H1 (cell line): Measurements from ENCODE around the gene MICU1. TPM values are rescaled to one million over a fixed set of nuclear protein-coding genes. Genes with fewer than 3 reads are reported as not detected.

ENCODE experiments used
- CTCF ChIA-PET: fragments of 300-600 bp; sonication (Branson Sonifier 250); formaldehyde crosslinking; loops from one replicate; lab custom pipeline; 2021; ENCODE audit not compliant: partially characterized antibody; lab: Charles Lee
- POLR2A ChIA-PET: fragments of 300-600 bp; sonication (Branson Sonifier 250); formaldehyde crosslinking; loops from one replicate; lab custom pipeline; 2021; ENCODE audit warnings: inconsistent platforms; ENCODE audit not compliant: partially characterized antibody; lab: Charles Lee
- DNase-seq, 2 experiments: peaks; one replicate each; pipeline versions ENCODE4 v3.0.0 to v3.0.0-alpha.2; 2010 to 2022; ENCODE audit warnings: low spot score in 2 of 2, low read depth in 1 of 2, mixed read lengths in 1 of 2
- FAIRE-seq: peaks from 2 replicates; lab custom pipeline; 2011; peaks lifted over from hg19 to GRCh38; lab: Jason Lieb, UNC
- H2AFZ ChIP-seq: 2 replicates; pipeline ENCODE4 v1.8.1; 2012; ENCODE audit warnings: low read length, inconsistent platforms
- H2AK5ac ChIP-seq: 2 replicates; pipeline ENCODE4 v1.6.1; 2013; ENCODE audit warnings: low read depth, low read length
- H2BK120ac ChIP-seq: replicated peaks from 2 replicates; pipeline ENCODE3; 2013; ENCODE audit warnings: low read depth, low read length, inconsistent platforms
- H2BK12ac ChIP-seq: 2 replicates; pipeline ENCODE4 v1.6.1; 2013; ENCODE audit warnings: low read depth, low read length
- H2BK15ac ChIP-seq: 2 replicates; pipeline ENCODE4 v1.6.1; 2013; ENCODE audit warnings: low read length
- H2BK20ac ChIP-seq: 2 replicates; pipeline ENCODE4 v1.6.1; 2013; ENCODE audit warnings: low read length
- H2BK5ac ChIP-seq: 2 replicates; pipeline ENCODE4 v1.6.1; 2013; ENCODE audit warnings: low read depth, low read length
- H3K14ac ChIP-seq: 2 replicates; pipeline ENCODE4 v1.6.1; 2013; ENCODE audit warnings: inconsistent platforms; ENCODE audit not compliant: insufficient read length
- H3K18ac ChIP-seq: 2 replicates; pipeline ENCODE4 v1.6.1; 2013; ENCODE audit warnings: low read length; ENCODE audit errors: extremely low read depth
- H3K23ac ChIP-seq: 2 replicates; pipeline ENCODE4 v1.6.1; 2013; ENCODE audit warnings: inconsistent platforms; ENCODE audit not compliant: insufficient read length
- H3K23me2 ChIP-seq: 2 replicates; pipeline ENCODE4 v1.6.1; 2013; ENCODE audit warnings: low read depth, low read length
- H3K27ac ChIP-seq: 2 replicates; pipeline ENCODE4 v1.6.1; 2011; ENCODE audit warnings: low read depth, low read length, inconsistent platforms
- H3K27me3 ChIP-seq, 4 experiments: replicated peaks in 1 of 4; 1 replicate in 1 of 4; 2 replicates in 3 of 4; pipeline versions ENCODE4 v1.6.1 to v1.8.1; 2011 to 2013; ENCODE audit warnings: low read length in 3 of 4, mild to moderate bottlenecking in 3 of 4, inconsistent platforms in 2 of 4, mixed read lengths in 2 of 4, moderate library complexity in 1 of 4; ENCODE audit not compliant: control insufficient read depth in 3 of 4, insufficient read depth in 3 of 4; ENCODE audit errors: extremely low read depth in 1 of 4
- H3K36me3 ChIP-seq, 4 experiments: 2 replicates each; pipeline versions ENCODE4 v1.6.1 to v1.8.1; 2011 to 2013; ENCODE audit warnings: mild to moderate bottlenecking in 4 of 4, low read length in 3 of 4, moderate library complexity in 2 of 4, control low read depth in 1 of 4, inconsistent platforms in 1 of 4; ENCODE audit not compliant: insufficient read depth in 4 of 4, control insufficient read depth in 2 of 4
- H3K4ac ChIP-seq: replicated peaks from 2 replicates; pipeline ENCODE3; 2013; ENCODE audit warnings: low read length, low read depth, mixed read lengths, inconsistent platforms; ENCODE audit not compliant: insufficient read length
- H3K4me1 ChIP-seq, 4 experiments: replicated peaks in 1 of 4; 1 replicate in 1 of 4; 2 replicates in 3 of 4; pipeline versions ENCODE4 v1.6.1 to v1.8.1; 2011 to 2013; ENCODE audit warnings: low read length in 3 of 4, inconsistent platforms in 2 of 4, mixed read lengths in 1 of 4; ENCODE audit not compliant: insufficient read depth in 4 of 4, control insufficient read depth in 3 of 4
- H3K4me2 ChIP-seq, 2 experiments: 2 replicates each; pipeline versions ENCODE4 v1.6.1 to v1.8.1; 2011 to 2013; ENCODE audit warnings: low read depth in 2 of 2, low read length in 2 of 2, control low read depth in 1 of 2, inconsistent platforms in 1 of 2, mild to moderate bottlenecking in 1 of 2; ENCODE audit not compliant: insufficient read depth in 1 of 2
- H3K4me3 ChIP-seq, 4 experiments: fragments of 200-600, 300-600 bp in 1 of 4; sonication (generic), shearing (Covaris generic), sonication (Bioruptor Twin) in 1 of 4; 2 replicates each; pipeline versions ENCODE4 v1.5.1 to v1.8.1; 2011 to 2016; ENCODE audit warnings: low read length in 4 of 4, low read depth in 3 of 4, control low read depth in 2 of 4, inconsistent platforms in 2 of 4, mild to moderate bottlenecking in 2 of 4, mixed read lengths in 1 of 4, moderate library complexity in 1 of 4; ENCODE audit not compliant: insufficient read depth in 2 of 4; ENCODE audit errors: extremely low read depth in 1 of 4
- H3K56ac ChIP-seq: replicated peaks from 2 replicates; pipeline ENCODE3; 2013; ENCODE audit warnings: low read depth, mild to moderate bottlenecking, mixed read lengths, low read length, inconsistent platforms; ENCODE audit not compliant: insufficient read length
- H3K79me1 ChIP-seq: 2 replicates; pipeline ENCODE4 v1.6.1; 2013; ENCODE audit warnings: low read depth, low read length, control low read depth
- H3K79me2 ChIP-seq, 2 experiments: 2 replicates each; pipeline versions ENCODE4 v1.6.1 to v1.8.1; 2012 to 2013; ENCODE audit warnings: low read length in 2 of 2, mild to moderate bottlenecking in 2 of 2, inconsistent platforms in 1 of 2; ENCODE audit not compliant: insufficient read depth in 2 of 2, control insufficient read depth in 1 of 2
- H3K9ac ChIP-seq, 4 experiments: replicated peaks in 1 of 4; 1 replicate in 1 of 4; 2 replicates in 3 of 4; pipeline versions ENCODE4 v1.6.1 to v1.8.1; 2011 to 2013; ENCODE audit warnings: low read depth in 3 of 4, low read length in 3 of 4, control low read depth in 2 of 4, mild to moderate bottlenecking in 2 of 4, moderate library complexity in 2 of 4, inconsistent platforms in 1 of 4; ENCODE audit errors: extremely low read depth in 1 of 4
- H3K9me3 ChIP-seq, 2 experiments: 2 replicates each; pipeline versions ENCODE4 v1.6.1 to v1.8.1; 2012 to 2013; ENCODE audit warnings: mild to moderate bottlenecking in 2 of 2, moderate library complexity in 2 of 2, control low read depth in 1 of 2, inconsistent platforms in 1 of 2, low read depth in 1 of 2, low read length in 1 of 2, mixed read lengths in 1 of 2; ENCODE audit not compliant: insufficient read depth in 2 of 2
- H4K20me1 ChIP-seq, 2 experiments: replicated peaks in 1 of 2; 2 replicates each; pipeline versions ENCODE3 to v1.8.1; 2011 to 2013; ENCODE audit warnings: inconsistent platforms in 2 of 2, low read length in 2 of 2, mild to moderate bottlenecking in 1 of 2; ENCODE audit not compliant: insufficient read depth in 2 of 2, control insufficient read depth in 1 of 2
- H4K5ac ChIP-seq: 2 replicates; pipeline ENCODE4 v1.6.1; 2013; ENCODE audit warnings: low read length, low read depth, mixed read lengths, inconsistent platforms; ENCODE audit not compliant: insufficient read length
- H4K8ac ChIP-seq: 2 replicates; pipeline ENCODE4 v1.8.0; 2013; ENCODE audit warnings: mild to moderate bottlenecking, moderate library complexity, low read length, inconsistent platforms; ENCODE audit not compliant: insufficient read depth; ENCODE audit errors: extremely low read depth
- H4K91ac ChIP-seq: replicated peaks from 2 replicates; pipeline ENCODE3; 2013; ENCODE audit warnings: low read length, mixed read lengths, inconsistent platforms; ENCODE audit not compliant: insufficient read length
- ATF3 ChIP-seq: IDR thresholded peaks from 2 replicates; pipeline ENCODE4 v1.6.1; 2011; ENCODE audit warnings: low read depth, mild to moderate bottlenecking, low read length; ENCODE audit not compliant: insufficient read depth
- BCL11A ChIP-seq, 2 experiments: IDR thresholded peaks; one replicate each; pipeline ENCODE4 v1.6.1; 2011; ENCODE audit warnings: low read depth in 2 of 2, low read length in 2 of 2, mild to moderate bottlenecking in 2 of 2
- CBX5 ChIP-seq: fragments of 300-800, 300-1000 bp; sonication (generic); IDR thresholded peaks from 2 replicates; pipeline ENCODE4 v1.7.1; 2016; ENCODE audit warnings: antibody characterized with exemption, low read length, low read depth
- CREB1 ChIP-seq: IDR thresholded peaks from 2 replicates; pipeline ENCODE4 v1.6.1; 2012; ENCODE audit warnings: inconsistent platforms
- EZH2 ChIP-seq: fragments of 200-600 bp; sonication (generic); IDR thresholded peaks from 2 replicates; pipeline ENCODE4 v1.7.1; 2012; ENCODE audit warnings: low read depth, mild to moderate bottlenecking, moderate library complexity, low read length, inconsistent platforms; ENCODE audit not compliant: severe bottlenecking
- FOSL1 ChIP-seq: IDR thresholded peaks from 2 replicates; pipeline ENCODE4 v1.6.1; 2011; ENCODE audit warnings: mild to moderate bottlenecking, low read depth, low read length, moderate library complexity; ENCODE audit not compliant: insufficient read depth
- KDM1A ChIP-seq: fragments of 200-600, 300-600 bp; sonication (generic); IDR thresholded peaks from 2 replicates; pipeline ENCODE4 v1.7.1; 2016; ENCODE audit warnings: mild to moderate bottlenecking, low read length, borderline replicate concordance
- KDM4A ChIP-seq: IDR thresholded peaks from one replicate; pipeline ENCODE4 v1.7.1; 2012; ENCODE audit warnings: low read depth, mild to moderate bottlenecking, moderate library complexity, low read length, inconsistent platforms; ENCODE audit not compliant: severe bottlenecking
- POLR2AphosphoS5 ChIP-seq: IDR thresholded peaks from 2 replicates; pipeline ENCODE4 v1.6.1; 2011; ENCODE audit warnings: low read depth, low read length
- RAD21 ChIP-seq, 2 experiments: IDR thresholded peaks in 1 of 2; conservative IDR thresholded peaks in 1 of 2; 2 replicates each; pipeline ENCODE4 v1.6.1; 2011; ENCODE audit warnings: low read depth in 2 of 2, low read length in 2 of 2, improper control_type of control experiment in 1 of 2, inconsistent platforms in 1 of 2, mild to moderate bottlenecking in 1 of 2, moderate library complexity in 1 of 2
- SP4 ChIP-seq: IDR thresholded peaks from 2 replicates; pipeline ENCODE4 v1.6.1; 2012; ENCODE audit warnings: low read length, inconsistent platforms
- SRF ChIP-seq: IDR thresholded peaks from 2 replicates; pipeline ENCODE4 v1.6.1; 2011; ENCODE audit warnings: mild to moderate bottlenecking, low read depth, low read length, moderate library complexity
- ZNF274 ChIP-seq: IDR thresholded peaks from 2 replicates; pipeline ENCODE4 v1.7.0; 2012; ENCODE audit warnings: low read length, borderline replicate concordance; ENCODE audit errors: extremely low read depth
- WGBS, 2 experiments: shearing (Covaris generic) in 1 of 2; methylation state at CpG; one replicate each; pipeline versions ENCODE4 v1.1.6 to v1.1.7; 2013 to 2015; ENCODE audit warnings: low lambda C conversion rate in 2 of 2, mixed read lengths in 2 of 2, inconsistent platforms in 1 of 2, low coverage in 1 of 2, missing lambda C conversion rate in 1 of 2; ENCODE audit not compliant: insufficient replicate concordance in 2 of 2, insufficient coverage in 1 of 2, insufficient read length in 1 of 2; ENCODE audit errors: extremely low coverage in 1 of 2, missing lambda C conversion rate in 1 of 2; 5-methylcytosine and 5-hydroxymethylcytosine counted together
- polyA plus RNA-seq, 7 experiments: library from polyadenylated mRNA; depleted of rRNA in 3 of 7; stranded (reverse) in 5 of 7; unstranded in 2 of 7; fragments of >200 nt in 5 of 7; fragments of 200-250 nt in 2 of 7; gene quantifications; 1 replicate in 5 of 7; 2 replicates in 1 of 7; 4 replicates in 1 of 7; pipeline versions ENCODE4 v1.2.1 to v1.2.3, GENCODE V29; 2011 to 2013; ENCODE audit warnings: missing spikeins in 2 of 7, mixed read lengths in 2 of 7
- total RNA-seq: library from RNA; stranded (reverse); fragmentation: NEBNext Ultra II Directional; extraction: Animal tissue kit (Norgen Biotek cat#: 25700); gene quantifications from 2 replicates; pipeline ENCODE4 v1.2.1, GENCODE V29; 2021

MICU1 gene
- total and polyA plus RNA-seq, 2 of the 8 experiments (the other 6 are each of a cell fraction or from before 2014, with no cell fraction given): 18.0 to 36.7 TPM

GRCh38 chr10:72612203-72612826 is 13.6 kb downstream of the MICU1 start:
- H3K4me1 ChIP-seq: no peaks in the 10 kb centered on the region
- no peak overlapping the region for H2AFZ ChIP-seq
- no peak overlapping the region for H3K4me3 ChIP-seq
- H3K9me3 ChIP-seq: no peaks in the 10 kb centered on the region
- H3K79me2 ChIP-seq: peaks cover 0 to 26% of the 10 kb centered on the region in 2 experiments; a peak in 3 of 4 replicates
- ChIA-PET CTCF (interaction anchor here (0.6 to 0.9 kb wide), 3 partner anchors 238 to 1731 kb away, joined by 3 to 4 read pairs (median 4); no protein-coding TSS in a partner anchor), POLR2A (no interaction called here)
- no peak overlapping the region for H3K23ac ChIP-seq
- H3K18ac ChIP-seq: no peak overlapping the region
- FAIRE-seq (no peak), DNase-seq (no peak)
- 84% methylated on average over 3 of the region's 3 CpGs; no CpG with 5 or more reads in 1 of the 2 experiments for WGBS, 2 experiments
- 0 out of 2 replicates have a peak, but pooled peaks cover 3% of the 10 kb centered on the region for H3K79me1 ChIP-seq
- no peaks in the 10 kb centered on the region for H3K27me3 ChIP-seq
- H3K23me2 ChIP-seq: no peaks in the 10 kb centered on the region
- no peak overlapping the region for H3K14ac ChIP-seq
- no peak overlapping the region for H2BK12ac ChIP-seq
- no peak overlapping the region for H3K27ac ChIP-seq
- H3K56ac ChIP-seq: no peak overlapping the region
- no peak overlapping the region for H2AK5ac ChIP-seq
- no peak overlapping the region for H3K4ac ChIP-seq
- no peak overlapping the region for H2BK120ac ChIP-seq
- H4K20me1 ChIP-seq: no peaks in the 10 kb centered on the region
- no peaks in the 10 kb centered on the region; a peak in 1 of 8 replicates for H3K36me3 ChIP-seq
- H4K91ac ChIP-seq: no peak overlapping the region
- H2BK20ac ChIP-seq: no peak overlapping the region
- no peak overlapping the region for H2BK5ac ChIP-seq
- no peak overlapping the region for H3K4me2 ChIP-seq
- H4K5ac ChIP-seq: no peak overlapping the region
- H2BK15ac ChIP-seq: no peak overlapping the region
- H3K9ac ChIP-seq: no peak overlapping the region
- no peak overlapping the region for H4K8ac ChIP-seq
- TF ChIP-seq KDM1A (no peak), EZH2 (no peak), KDM4A (no peak), CREB1 (no peak), SP4 (no peak), ZNF274 (no peak), RAD21 (IDR thresholded peaks at IDR 0.05 in 1 of 2, conservative IDR thresholded peaks at IDR 0.05 in 1 of 2; ENCODE audit: low read depth in 2 of 2, low read length in 2 of 2) (no peak), FOSL1 (no peak), POLR2AphosphoS5 (no peak), SRF (no peak), CBX5 (no peak), BCL11A (IDR thresholded peaks at IDR 0.05; ENCODE audit: low read depth in 2 of 2, low read length in 2 of 2) (no peak), ATF3 (no peak)
